BE2C (cell line): ENCODE data around the gene NEU1. TPM values are rescaled to one million over a fixed set of nuclear protein-coding genes. Genes with fewer than 3 reads are reported as not detected.
A peak's percentile ranks its signal among the peaks of the same experiment; 100 is the strongest.
"Not testable (repeated sequence)": the region's sequence is repeated elsewhere in the genome, so short reads cannot be mapped to it uniquely, and the experiment has no call there.

ENCODE experiments used
- DNase-seq: peaks from one replicate; pipeline ENCODE4 v3.0.0-alpha.2; 2020
- H3K27me3 ChIP-seq: fragments of 250-450 bp; sonication (Bioruptor Pico); 2 replicates; pipeline ENCODE4 v1.5.1; 2020; ENCODE audit warnings: mild to moderate bottlenecking
- H3K36me3 ChIP-seq: fragments of 250-450 bp; sonication (Bioruptor Pico); 2 replicates; pipeline ENCODE4 v1.5.1; 2020; ENCODE audit warnings: mild to moderate bottlenecking
- H3K4me1 ChIP-seq: fragments of 250-450 bp; sonication (Bioruptor Pico); 2 replicates; pipeline ENCODE4 v1.5.1; 2020
- H3K4me3 ChIP-seq: 2 replicates; pipeline ENCODE4 v1.5.1; 2011; ENCODE audit warnings: low read depth, low read length
- H3K9me3 ChIP-seq: fragments of 250-450 bp; sonication (Bioruptor Pico); 2 replicates; pipeline ENCODE4 v1.5.1; 2020
- CTCF ChIP-seq: IDR thresholded peaks from 2 replicates; pipeline ENCODE4 v1.5.1; 2012; ENCODE audit warnings: mild to moderate bottlenecking, low read depth, low read length
- polyA plus RNA-seq: library from polyadenylated mRNA; unstranded; fragments of >200 nt; gene quantifications from one replicate; pipeline ENCODE4 v1.2.1, GENCODE V29; 2012; ENCODE audit warnings: low read depth, missing spikeins; ENCODE audit not compliant: insufficient read length, insufficient read depth

Gene NEU1
- polyA plus RNA-seq: 87.4 TPM

GRCh38 chr6:31862344-31863235, at the start of gene NEU1:
TSS of gene NEU1 (minus strand) at chr6:31862821. CDS start at chr6:31862776, 45 bp downstream.
- Histone ChIP-seq H3K27me3 (no peaks in the 10 kb centered on the region), H3K9me3 (no peaks in the 10 kb centered on the region), H3K36me3 (0 out of 2 replicates have a peak, but pooled peaks cover 3% of the 10 kb centered on the region), H3K4me1 (no peaks in the 10 kb centered on the region), H3K4me3 (peak within 1 kb of the TSS; percentile 76)
- peak; percentile 100 for DNase-seq
- no peak for TF ChIP-seq CTCF

- no peak for DNase-seq
- H3K4me1 ChIP-seq: no peaks in the 10 kb centered on the region
- TF ChIP-seq CTCF: no peak
- H3K9me3 ChIP-seq: no peaks in the 10 kb centered on the region
- H3K36me3 ChIP-seq: no peaks in the 10 kb centered on the region
- no peak overlapping the region for H3K4me3 ChIP-seq
- H3K27me3 ChIP-seq: no peaks in the 10 kb centered on the region
Measured at GRCh38 chr6:31911826-31912585, 49.4 kb upstream of the NEU1 start.

- not testable (repeated sequence) for H3K36me3 ChIP-seq, H3K4me3 ChIP-seq, DNase-seq, H3K9me3 ChIP-seq, H3K27me3 ChIP-seq, H3K4me1 ChIP-seq
Measured at GRCh38 chr6:31909298-31909697, 46.7 kb upstream of the NEU1 start.

- no peaks in the 10 kb centered on the region for H3K4me1 ChIP-seq
- no peak for DNase-seq
- no peaks in the 10 kb centered on the region for H3K9me3 ChIP-seq
- TF ChIP-seq CTCF: no peak
- H3K4me3 ChIP-seq: no peak overlapping the region
- H3K36me3 ChIP-seq: no peaks in the 10 kb centered on the region
- H3K27me3 ChIP-seq: no peaks in the 10 kb centered on the region
Measured at GRCh38 chr6:31908791-31909190, 46.2 kb upstream of the NEU1 start.

- H3K4me1 ChIP-seq: not testable (repeated sequence)
Measured at GRCh38 chr6:31908255-31908654, 45.6 kb upstream of the NEU1 start.

GRCh38 chr6:31907158-31907813, 44.7 kb upstream of the NEU1 start:
- no peaks in the 10 kb centered on the region for H3K36me3 ChIP-seq
- no peak for DNase-seq
- H3K4me3 ChIP-seq: no peak overlapping the region
- H3K9me3 ChIP-seq: no peaks in the 10 kb centered on the region
- H3K4me1 ChIP-seq: no peaks in the 10 kb centered on the region
- no peaks in the 10 kb centered on the region for H3K27me3 ChIP-seq
- TF ChIP-seq CTCF: no peak

More at GRCh38 chr6:31908255-31908654, 45.6 kb upstream of the NEU1 start:
- not testable (repeated sequence) for H3K9me3 ChIP-seq, H3K36me3 ChIP-seq, H3K27me3 ChIP-seq, H3K4me3 ChIP-seq, DNase-seq

- not testable (repeated sequence) for H3K4me1 ChIP-seq, H3K36me3 ChIP-seq, H3K9me3 ChIP-seq
Measured at GRCh38 chr6:31906727-31907126, 44.1 kb upstream of the NEU1 start.

More at GRCh38 chr6:31906727-31907126, 44.1 kb upstream of the NEU1 start:
- DNase-seq, H3K4me3 ChIP-seq, H3K27me3 ChIP-seq: not testable (repeated sequence)
